Endometrial microvascular endothelial cells (primary cell): Measurements from ENCODE around the gene GALNT18. TPM values are rescaled to one million over a fixed set of nuclear protein-coding genes. Genes with fewer than 3 reads are reported as not detected.

Source experiments
- in situ Hi-C: cut with HindIII; loops from 2 replicates; pipeline ENCODE4 v1.10.0; 2017; ENCODE audit warnings: low sequenced_read_pairs, low pct_unique_long_range_greater_than_20kb; ENCODE audit errors: inconsistent ontology term
- total RNA-seq: library from RNA; depleted of rRNA; stranded (reverse); fragments of >200 nt; gene quantifications from one replicate; pipeline ENCODE4 v1.2.3, GENCODE V29; 2015; ENCODE audit errors: inconsistent ontology term

The GALNT18 gene
- 39.8 TPM for total RNA-seq

DNA sequence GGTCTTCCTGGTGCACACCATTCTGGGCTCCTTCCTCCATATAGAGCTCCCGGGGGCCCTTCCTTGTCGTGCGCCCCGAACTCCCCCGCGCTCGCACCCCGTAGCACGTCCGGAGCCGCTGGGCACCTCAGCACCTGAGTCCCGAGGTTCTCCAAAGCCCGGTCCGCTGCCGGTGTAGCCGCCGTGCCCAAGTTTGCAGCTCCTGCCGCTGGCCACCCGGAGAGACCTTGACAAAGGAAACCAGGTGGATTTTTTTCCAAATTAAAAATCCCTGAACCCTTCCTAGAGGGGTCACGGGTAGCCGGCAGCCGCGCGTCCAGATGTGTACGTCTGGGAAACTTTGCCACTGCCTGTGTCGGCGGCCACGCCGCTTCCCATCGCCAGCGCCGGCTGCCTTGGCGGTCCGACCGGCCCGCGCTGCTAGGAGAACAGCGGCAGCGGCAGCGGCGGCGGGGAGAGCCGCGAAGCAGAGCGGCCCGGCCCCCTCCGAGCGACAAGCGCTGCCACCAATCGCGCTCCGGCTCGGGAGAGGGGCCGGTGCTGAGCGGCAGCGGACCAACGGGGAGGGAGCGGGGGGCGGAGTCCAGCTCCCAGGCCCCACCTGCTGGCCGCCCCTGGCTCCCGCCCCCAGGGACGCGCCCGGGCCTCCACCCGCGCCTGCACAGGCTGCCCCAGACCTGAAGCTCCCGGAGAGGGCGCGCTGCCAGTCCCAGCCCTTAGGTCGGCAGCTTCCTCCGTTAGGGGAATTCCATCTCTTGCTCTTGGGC lies at the start of gene GALNT18:
Gene GALNT18, minus strand, starts transcription at position 433 of the 767 bp plus-strand sequence.
- in situ Hi-C loops = no loop called here

DNA sequence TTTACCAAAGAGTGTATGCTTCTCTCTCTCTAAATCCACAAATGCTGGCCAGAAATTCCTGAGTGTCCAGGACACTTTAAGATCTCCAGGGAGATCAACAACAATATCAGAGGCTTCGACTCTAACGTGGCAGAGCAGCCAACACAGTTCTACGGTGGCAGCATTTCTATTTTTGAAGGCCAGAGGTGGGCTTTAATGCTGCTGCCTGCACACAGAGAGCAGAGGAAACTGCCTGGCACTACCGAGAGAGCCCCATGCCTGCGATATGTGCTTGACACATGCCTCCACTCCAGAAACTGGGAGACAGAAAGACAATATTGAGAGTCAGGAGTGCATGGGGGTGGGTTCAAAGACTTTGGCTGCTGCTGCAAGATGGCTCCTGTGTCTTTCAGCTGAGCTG lies 48.8 kb upstream of the GALNT18 start:
- in situ Hi-C loops = no loop called here

DNA sequence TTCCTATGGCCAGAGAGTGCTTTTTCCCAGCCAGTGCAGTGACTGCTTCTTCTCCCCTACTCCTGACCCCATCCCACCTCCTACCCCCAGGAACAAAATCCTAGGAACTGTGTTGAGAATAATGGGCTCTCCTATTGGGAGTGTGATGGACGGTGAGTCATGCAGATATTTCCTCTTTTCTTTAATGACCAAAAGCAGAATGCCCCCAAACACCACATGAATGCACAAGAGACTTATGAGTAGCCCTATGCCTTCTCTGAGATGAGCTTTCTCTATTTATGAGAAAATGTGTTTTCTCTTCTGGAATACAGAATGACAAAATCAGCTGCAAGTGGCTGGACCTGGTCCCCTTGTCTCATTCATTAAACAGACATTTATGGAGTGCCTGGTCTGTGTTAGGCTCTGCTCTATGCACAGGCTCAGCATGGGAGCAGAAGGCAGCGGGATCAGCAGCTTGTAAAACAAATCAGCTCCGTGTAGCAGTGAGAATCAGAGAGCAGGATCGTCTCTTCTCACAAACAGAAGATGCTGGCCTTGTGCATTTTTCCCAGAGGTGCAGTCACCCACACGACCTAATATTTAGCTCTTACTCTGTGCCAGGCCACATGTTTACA lies 47.5 kb upstream of the GALNT18 start:
- in situ Hi-C loops = no loop called here

DNA sequence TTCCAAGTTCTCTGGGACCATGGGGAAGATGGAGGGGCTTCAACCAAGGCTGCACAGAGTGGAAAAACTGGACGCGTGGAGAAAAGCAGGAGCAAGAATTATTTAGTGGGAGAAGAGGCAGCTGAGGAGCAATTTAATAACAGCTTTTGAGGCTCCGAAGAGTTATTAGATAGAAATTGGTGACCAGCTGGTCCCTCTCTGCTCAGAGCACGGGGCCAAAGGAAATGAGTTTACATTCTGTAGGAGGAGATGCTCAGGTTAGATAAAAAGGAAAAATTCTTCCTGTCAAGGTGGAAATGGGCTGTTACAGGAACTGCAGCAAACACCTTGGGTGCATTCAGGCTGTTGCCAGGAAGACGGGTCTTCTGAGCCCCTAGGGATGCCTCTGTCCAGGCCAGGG lies 47.0 kb upstream of the GALNT18 start:
- in situ Hi-C loops = no loop called here

DNA sequence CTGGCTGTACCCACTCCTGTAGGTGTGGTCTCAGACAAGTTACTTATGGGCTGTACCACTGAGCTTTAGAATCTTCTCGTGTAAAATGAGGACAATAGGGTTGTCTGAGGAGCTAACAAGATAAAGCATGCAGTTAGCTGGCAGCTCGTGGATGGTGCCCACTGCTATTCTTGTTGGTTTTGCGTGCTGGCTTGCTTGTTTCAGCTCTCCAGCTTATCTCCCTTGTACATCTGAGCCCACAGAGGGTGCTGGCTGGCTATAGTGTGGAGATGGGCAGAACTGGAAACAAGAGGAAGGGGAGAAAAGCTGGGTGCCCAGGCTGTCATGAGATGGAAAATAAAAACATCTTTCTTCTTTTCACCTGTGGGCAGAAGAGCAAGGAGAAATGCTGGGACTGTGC lies 46.5 kb upstream of the GALNT18 start:
- in situ Hi-C loops = no loop called here

DNA sequence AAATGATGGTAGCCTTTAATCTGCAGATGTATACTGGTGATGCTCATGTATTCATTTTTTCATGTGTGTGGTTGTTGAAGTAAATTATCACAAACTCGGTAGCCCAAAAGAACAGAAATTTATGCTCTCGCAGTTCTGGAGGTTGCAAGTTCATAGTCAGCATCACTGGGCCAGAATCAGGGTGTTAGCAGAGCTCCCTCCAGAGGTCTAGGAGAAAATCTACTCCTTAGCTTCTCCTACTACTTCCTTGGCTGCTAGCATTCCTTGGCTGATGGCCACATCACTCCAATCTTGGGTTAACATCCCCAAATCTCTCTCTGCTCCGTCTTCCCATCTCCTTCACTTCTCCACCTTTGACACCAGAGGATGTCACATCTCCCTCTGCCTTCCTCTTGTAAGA lies 45.3 kb upstream of the GALNT18 start:
- in situ Hi-C loops = no loop called here

DNA sequence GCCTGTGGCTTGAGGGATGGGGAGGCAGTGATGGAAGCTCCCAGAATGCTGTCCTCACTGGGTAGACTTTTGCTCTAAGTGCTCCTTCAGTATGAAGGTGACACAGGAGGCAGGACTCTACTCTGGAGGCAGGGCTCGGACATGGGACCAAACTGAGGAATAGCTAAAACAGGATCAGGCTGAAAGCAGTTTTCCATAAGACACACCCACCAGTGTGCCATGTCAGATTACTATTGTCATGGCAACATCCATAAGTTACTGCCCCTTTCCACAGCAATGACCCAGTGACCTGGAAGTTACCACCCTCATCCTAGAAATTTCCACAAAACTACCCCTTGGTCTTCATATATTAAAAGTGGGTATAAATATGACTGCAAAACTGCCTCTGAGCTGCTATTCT lies 43.6 kb upstream of the GALNT18 start:
- in situ Hi-C loops = no loop called here

DNA sequence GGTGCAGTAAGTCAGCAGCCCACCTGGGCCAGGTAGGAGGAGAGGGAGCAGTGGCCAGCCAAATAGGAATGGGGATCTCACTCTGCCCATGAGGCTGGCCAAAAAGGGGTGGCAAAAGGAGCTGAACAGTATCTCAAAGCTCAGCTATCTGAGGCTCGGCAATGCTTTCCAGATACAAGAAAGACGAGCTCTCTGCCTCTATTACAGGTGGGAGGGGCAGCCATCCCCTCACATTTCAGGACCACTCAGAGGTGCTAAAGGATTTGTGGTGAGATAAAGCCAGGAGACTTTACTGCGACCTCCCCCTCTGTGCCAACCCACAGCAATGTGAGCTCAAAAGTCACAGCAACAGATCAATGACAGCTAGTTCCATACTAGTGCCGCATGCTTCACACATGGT lies 42.1 kb upstream of the GALNT18 start:
- in situ Hi-C loops = no loop called here

DNA sequence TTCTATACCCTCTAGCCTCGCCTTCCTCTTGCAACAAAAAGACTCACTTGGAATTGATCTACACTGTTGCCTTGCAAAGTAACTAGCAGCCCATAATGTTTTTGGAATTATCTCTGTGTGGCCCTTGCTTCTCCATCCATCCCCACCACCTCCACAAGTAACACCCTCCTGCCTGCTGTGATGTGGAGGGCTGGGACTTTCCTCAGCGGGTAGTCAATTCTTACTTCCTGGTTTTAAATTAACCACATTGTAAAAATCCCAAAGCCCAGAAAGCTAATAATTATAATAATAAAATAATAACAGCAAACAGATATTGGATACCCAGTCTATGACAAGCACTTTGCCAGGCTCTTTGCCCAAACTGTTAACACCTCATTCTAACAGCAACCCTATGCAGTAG lies 40.8 kb upstream of the GALNT18 start:
- in situ Hi-C loops = no loop called here

DNA sequence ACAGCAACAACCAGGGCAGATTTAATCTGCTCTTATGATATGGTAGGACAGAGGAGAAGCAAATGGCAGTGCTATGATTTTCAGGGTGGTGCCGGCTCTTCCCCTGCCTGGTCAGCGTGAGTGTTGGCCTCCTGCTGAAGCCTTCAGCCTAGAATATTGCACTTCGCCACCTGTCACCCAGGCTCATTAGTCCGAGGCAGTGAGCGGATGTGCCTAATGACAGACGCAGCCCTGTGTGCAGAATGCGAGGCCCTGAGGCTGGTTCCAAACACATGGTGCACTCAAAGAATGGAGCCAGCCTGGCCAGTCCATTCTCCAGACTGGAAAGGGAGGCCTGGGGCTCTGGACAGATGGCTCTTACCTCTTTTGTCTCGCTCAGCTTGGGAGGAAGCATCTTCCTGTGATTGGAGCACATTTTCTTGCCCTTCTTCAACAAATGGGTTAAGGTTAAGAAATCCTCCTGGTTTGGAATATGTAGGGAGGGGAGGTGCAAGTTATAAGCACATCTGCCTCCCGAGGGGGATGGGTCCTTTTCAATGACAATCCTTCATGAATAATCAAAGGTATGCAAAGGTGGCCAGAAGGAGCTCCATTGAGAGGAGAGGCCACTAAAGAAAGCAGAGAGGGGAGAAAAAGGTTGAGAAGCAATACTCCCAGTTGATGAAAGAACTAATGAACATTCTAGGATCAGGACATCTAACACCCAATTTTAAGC lies 39.7 kb upstream of the GALNT18 start:
- in situ Hi-C loops = no loop called here

DNA sequence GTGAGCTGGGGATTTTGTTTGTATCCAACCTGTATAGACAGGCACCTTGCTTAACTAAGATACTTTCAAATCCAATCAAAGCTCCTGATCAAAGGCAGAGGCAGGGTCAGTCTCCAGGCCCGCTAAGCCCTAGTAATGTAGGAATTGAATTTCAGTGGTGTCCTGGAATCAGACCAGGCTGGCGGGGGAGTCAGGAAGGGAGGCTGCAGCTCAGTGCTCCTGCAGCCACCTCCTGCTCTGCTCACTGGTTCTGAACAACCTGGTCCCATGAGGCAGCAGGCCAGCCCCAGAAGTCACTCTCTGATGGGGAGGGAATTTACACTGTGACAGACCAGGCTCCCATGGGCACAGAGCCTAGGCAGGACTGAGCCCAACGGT lies 38.5 kb upstream of the GALNT18 start:
- in situ Hi-C loops = no loop called here

DNA sequence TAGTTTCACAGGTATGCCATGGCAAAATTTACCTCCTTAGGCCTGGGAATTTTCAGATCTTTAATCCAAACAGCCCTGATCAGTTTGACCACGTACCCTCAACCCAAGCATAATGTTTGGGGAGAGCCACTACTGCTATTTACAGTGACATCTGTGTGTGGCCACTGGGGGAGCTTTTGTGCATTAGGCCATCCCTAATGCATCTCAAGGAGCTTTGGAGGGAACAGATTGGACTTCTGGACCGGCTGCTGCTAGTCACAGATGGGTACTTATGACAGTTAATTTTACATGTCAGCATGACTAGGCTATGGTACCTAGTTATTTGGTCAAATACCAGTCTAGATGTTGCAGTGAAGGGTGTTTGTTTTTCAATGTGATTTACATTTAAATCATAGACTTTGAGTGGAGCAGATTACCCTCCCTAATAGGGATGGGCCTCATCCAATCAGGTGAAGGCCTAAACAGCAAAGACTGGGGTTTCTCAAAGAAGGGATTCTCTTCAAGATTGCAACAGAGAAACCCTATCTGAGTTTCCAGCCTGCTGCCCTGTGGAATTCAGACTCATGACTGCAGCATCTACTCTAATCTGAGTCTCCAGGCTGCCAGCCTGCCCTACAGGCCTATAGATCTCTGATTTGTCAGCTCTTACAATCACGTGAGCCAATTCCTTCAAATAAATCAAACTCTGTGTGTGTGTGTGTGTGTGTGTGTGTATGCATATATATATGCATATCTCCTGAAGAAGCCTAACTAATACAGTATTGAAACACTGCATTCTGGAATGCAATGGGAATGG lies 38.0 kb upstream of the GALNT18 start:
- in situ Hi-C loops = no loop called here

DNA sequence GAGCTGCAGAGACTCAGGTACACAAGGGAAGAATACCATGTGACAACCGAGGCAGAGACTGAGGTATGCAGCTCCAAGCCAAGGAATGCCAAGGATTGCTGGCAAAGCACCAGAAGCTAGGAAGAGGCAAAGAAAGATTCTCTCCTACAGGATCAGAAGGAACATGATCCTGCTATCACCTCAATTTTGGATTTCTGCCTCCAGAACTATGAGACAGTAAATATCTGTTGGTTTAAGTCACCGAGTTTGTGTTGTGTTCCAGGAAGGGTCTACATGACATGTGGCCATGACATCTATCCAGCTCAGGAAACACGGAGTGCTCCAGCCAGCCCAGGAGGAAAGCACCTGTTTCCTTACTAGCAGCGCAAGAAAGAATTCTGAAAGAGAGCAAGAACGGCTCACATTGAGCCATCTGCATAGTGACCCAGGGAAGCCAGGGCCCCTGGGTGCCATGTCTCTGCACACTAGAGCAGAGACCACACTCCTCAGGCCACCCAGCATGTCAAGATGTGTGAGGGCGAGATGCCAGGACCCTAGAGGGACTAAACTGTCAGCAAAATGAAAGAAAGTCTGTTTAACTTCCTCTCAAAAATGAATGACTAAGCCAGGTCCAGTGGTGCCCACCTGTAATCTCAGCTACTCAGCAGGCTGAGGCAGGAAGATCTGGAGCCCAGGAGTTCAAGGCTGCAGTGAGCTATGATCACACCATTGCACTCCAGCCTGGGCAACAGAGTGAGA lies 35.6 kb upstream of the GALNT18 start:
- in situ Hi-C loops = no loop called here

DNA sequence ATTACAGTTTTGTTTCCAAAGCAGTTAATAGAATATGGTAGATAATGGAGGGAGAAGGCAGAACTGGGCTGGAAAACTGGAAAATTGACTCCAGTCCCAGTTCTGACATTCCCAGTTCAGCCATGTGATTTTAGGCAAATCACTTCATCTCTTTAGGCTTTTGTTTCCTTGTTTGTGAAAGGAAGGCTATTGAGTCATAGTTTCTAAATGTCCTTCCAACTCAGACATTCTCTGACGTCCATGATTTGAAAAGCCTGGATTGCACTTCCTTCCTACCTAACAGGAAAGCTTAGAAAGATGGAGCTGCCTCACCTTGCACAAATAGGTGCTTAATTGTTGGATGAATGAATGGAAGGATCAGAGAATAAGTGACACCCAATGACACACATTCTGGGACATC lies 19.8 kb upstream of the GALNT18 start:
- in situ Hi-C loops = no loop called here

DNA sequence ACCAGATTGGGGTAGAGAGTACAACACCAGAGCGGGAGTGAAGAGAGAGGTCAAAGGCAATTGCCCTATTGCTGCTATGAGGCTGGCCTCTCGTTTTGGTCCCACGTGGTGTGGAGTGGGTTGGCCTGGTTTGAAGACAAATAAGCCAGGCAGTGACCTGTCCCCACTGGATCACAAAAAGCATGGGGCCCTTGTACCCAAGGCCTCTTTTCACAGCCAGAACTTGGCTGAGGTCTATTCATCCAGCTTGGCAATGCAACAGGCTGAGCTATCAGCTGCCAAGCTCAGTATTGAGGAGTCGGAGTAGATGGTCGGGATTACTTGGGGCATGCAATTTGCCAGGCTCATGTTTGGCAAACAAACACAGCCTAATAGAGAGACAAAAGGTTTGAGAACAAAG lies 19.2 kb upstream of the GALNT18 start:
- in situ Hi-C loops = no loop called here

DNA sequence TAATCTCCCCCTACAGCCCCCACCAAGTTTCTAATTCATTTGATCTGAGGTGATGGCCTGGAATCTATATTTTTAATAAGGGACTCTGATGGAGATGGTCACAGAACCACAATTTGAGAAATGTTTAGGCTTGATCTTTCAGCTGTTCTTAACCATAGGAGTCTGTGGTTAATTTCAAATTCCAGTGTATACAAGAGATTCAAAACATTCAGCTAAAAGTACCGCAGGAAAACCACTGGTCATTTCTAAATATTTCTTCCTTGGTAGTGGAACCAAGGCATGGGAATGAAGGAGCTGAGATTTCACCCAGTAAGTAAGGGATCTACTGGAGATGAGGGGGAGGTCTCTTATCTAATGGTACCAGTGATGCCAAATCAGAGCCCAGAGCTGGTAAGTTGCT lies 18.3 kb upstream of the GALNT18 start:
- in situ Hi-C loops = no loop called here

DNA sequence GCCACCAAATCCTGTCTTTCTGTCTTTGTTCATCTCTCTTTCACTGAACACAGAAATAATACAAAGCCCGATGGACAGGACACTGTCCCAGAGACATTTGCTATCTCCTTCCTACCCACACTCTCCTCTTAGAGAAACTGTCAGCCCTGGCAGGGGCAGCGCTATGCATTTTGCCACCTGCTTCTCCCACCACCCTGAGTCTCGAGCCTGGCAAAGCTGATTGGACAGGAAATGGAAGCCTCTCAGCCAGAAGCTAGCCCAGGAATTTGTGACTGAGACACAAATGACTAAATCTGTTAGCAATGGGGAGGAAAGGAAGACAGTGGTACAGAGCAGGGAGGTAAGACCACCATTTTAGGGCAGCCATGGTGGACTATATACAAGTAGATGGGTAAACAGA lies 14.9 kb upstream of the GALNT18 start:
- in situ Hi-C loops = no loop called here

DNA sequence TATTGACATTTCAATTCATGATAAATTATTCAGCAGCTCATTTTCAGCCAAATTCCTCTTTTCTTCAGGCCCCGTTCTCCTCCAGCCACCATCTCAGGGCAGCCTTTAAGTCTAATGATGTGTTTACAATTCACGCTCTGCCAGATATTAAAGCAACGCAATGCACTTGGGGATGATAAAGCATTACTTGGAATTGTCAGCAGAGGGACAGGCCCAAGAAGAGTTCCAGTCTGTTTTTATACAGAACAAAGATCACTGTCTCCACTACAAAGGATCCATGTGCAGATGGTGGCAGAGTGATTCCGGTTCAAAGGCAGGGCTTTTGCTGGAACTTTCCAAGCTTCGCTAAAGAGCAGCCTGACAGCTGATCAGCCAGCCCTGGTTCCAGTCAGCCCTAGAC lies 13.6 kb upstream of the GALNT18 start:
- in situ Hi-C loops = no loop called here

DNA sequence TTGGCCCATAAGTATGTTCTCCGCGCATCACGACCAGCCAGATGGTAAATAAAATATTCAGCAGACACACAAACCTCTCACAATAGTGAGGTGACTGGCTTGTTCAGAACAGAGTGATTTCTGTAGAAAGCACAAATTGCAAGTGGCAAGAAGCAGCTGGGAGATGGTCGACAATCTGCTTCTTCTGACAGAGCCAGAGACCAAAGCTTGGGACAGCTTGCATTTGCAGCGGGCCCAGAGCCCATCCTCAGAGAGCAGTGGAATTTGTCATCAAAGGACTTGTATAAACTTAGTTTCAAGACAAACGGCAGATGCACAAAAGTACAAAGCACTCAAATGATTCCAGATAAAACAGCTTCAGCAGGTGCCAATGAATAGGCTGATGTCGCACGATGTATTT lies 7.6 kb upstream of the GALNT18 start:
- in situ Hi-C loops = no loop called here
